HG03159 (cell line): ENCODE measurements around the gene LRATD1.
"Not testable (repeated sequence)": the region's sequence is repeated elsewhere in the genome, so short reads cannot be mapped to it uniquely, and the experiment has no call there.

Source experiments
- ATAC-seq: cut with Tn5 transposase; IDR thresholded peaks from one replicate; pipeline ENCODE4 v1.9.1; 2021; ENCODE audit warnings: mild to moderate bottlenecking, moderate library complexity; ENCODE audit not compliant: unreplicated experiment

LRATD1 gene, protein sequence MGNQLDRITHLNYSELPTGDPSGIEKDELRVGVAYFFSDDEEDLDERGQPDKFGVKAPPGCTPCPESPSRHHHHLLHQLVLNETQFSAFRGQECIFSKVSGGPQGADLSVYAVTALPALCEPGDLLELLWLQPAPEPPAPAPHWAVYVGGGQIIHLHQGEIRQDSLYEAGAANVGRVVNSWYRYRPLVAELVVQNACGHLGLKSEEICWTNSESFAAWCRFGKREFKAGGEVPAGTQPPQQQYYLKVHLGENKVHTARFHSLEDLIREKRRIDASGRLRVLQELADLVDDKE

DNA sequence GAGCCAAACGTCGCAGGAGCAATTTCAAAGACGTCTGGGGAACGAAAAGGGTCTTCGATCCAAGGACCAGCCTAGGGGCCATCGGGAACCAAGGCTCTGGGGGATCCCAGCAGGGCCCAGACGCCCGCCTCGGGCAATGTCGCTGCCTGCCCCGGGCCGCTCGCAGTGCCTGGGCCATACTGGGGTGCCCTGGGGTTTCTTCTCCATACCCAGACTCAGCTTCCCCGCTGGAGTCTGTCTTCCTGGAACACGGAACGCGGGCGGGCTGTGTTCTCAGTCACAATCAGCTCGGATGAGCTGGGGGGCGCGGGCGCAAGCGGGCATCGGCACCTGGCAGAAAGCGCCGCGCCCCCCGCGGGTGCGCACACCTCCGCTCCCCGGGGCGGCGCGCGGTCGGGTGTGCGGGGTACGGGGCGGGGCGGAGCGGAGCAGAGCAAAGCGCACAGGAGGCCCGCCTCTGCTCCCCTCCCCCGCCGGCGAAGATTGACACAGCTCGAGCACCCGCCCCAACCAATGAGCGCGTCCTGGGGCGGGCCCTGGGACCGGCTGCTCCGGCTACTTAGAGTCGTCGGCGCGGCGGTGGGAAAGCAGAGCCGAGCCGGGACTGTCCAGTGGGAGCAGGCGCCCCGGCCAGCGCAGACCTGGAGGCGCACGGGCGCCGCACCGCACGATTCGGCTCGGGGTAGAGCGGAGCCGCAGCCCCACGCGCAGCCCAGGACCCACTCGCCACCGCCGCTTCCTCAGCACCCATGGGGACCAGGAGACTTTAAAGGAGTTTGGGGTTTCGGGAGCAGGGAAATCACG is at the start of gene LRATD1:
Gene LRATD1 (plus strand): TSS at position 585 of the 804 bp plus-strand sequence. CDS start 1,263 bp downstream, outside the sequence.
- no peak for ATAC-seq

DNA sequence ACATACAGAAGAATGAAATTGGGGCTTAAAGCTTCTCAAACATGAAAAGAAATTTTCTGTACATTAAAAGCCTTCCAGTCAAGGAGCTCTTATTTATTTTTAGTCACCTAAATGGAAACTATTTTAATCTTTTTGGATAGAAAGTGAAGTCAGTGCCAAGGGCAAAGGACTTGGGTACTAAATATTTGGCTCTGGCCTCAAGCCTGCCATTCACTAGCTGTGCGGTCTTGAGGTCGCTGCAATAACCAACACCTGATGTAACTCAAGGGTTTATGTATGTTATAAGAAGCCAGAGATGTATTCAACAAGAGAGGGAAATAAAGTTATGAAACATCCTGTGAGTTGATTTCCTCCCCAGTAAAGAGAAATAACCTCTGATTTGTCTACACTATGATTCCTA is 49.5 kb upstream of the LRATD1 start:
- no peak for ATAC-seq

DNA sequence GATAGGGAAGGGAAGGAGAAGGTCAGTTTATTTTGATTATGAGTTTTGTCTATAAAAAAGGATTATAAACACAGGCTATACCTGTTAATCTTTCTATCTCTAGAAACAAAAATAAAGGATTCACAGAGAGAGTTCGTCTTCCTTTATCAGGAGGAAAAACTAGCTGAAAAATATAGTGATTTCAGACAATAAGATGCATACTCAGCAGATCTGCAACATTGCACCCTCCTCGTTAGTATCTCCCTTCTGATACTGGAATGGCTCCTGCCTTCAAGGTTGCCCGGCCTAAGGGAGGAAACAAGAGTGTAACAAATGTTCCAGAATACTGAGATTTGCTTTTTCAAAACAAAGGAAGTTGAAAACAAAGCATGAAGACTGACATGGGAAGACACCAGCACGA is 48.7 kb upstream of the LRATD1 start:
- ATAC-seq, result no peak

DNA sequence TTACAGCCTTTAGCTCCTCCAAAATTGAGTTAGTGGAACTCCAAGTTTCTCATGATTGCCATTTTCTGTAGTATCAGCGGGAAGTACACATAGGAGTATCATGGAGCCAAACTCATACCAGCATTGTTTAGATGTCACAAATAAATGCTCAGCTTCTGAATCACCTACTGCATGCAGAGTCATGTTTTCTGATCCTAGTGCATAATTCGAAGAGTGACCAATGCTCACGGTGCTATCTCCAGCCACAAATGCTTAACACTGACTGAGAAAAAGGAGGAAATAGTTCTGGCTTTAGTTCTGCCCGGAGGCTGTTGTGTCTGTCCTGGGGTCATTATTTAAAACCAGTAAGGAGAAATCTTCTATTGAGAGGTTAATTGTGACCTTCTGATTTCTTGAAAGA is 45.4 kb upstream of the LRATD1 start:
- ATAC-seq, result no peak

DNA sequence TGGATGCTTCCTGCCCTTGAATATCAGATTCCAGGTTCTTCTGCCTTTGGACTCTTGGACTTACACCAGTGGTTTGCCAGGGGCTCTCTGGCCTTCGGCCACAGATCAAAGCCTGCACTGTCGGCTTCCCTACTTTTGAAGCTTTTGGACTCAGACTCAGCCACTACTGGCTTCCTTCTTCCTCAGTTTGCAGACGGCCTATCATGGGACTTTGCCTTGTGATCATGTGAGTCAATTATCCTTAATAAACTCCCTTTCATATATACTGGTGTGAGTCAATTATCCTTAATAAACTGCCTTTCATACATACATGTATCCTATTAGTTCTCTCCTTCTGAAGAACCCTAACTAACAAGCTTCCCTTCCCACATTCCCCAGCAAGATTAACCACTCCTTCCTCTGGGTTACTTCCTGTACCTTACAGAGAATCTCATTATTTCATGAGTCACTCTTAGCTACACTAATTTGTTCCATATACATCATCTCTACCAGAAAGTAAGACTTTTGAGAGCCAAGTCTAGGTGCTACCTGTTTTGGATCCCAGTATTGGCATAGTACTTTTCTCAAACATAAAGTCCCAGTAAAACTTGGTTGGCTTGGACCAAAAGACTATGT is 31.3 kb upstream of the LRATD1 start:
- no peak for ATAC-seq

DNA sequence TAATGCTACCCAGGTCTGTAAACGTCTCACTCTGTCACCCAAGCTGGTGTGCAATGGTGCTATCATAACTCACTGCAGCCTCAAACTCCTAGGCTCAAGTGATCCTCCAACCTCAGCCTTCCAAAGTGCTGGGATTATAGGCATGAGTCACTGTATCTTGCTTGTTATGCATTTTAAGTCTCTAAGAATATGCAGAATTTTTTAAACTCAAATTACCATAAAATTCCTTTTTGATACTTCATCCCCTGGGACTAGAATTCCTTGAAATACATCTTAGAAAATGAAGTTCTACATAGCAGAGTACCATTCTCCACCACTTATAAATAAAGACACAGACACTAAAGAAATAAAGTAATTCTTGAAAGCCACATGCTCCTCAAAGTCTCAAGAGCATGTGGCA is 30.2 kb upstream of the LRATD1 start:
- no peak for ATAC-seq

DNA sequence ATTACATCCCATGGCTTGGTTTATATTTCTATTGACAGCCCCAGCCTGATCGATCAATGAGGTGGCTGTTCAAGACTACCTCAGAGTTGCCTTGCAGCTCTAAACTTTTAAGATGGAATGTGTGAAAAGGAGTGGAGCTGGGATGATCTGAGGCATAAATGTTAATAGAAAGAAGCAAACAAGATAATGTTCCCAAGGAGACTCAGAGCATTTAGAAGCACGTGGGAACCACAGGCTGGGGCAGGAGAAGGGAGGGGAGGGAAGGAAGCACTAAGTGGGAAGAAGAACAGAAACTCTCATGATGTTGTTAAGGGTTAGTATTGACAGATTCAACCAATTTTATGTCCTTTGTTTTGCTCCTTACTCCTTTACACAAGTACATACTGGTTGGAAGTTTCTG is 28.8 kb upstream of the LRATD1 start:
- ATAC-seq, result no peak

DNA sequence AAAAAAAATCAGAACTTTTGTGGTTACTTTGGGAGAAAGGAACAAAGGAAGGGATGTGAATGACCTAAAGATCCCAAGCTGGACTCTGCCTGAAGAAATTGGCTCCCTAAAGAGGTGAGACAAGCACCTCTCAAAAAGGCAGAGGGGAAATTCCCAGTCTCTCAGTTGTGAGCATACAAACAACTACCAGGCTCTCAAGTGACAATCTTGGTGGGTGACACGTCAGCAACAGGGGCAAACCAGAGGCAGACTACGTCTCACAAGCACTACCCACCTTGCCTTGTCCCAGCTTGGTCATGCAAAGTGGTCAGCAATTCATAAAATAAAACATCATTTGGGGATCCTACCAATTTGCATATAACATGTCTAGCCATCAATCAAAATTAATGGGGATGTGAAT is 24.3 kb upstream of the LRATD1 start:
- ATAC-seq, result no peak

DNA sequence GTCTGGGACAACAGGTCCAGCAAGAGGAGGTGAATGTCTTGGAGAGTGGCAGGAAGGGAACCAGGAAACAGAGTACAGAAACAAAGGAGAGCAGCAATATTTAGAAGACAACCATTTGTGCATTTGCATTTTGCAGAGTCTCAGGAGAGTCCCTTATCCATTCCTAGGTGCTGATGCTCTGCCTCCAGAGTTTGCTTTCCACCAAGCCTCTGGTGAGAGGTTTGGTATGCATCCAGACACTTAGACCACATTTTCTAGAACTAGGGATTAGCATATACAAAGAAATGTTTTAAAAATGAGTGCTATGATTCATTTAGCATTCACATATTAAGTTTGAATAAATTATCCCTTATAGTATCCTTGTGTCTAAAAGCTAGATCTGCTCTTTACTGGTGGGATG is 18.5 kb upstream of the LRATD1 start:
- ATAC-seq, result no peak

DNA sequence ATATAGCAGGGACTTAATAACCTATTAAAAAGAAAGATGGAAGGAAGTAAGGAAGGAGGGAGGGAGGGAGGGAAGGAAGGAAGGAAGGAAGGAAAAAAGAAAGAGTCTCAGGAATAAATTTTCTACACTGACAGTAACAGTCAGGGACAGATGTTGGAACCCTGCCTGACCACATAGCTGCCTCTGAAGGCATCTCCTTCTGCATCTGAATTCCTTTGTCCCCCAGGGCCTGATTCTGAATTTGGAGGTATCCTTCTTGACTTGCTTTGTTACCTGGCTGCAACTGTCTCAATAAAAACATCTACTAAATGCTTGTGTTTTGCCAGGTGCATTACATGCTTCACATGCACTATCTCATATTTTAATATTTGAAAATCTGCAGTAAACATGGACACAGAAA is 17.4 kb upstream of the LRATD1 start:
- ATAC-seq, result no peak

DNA sequence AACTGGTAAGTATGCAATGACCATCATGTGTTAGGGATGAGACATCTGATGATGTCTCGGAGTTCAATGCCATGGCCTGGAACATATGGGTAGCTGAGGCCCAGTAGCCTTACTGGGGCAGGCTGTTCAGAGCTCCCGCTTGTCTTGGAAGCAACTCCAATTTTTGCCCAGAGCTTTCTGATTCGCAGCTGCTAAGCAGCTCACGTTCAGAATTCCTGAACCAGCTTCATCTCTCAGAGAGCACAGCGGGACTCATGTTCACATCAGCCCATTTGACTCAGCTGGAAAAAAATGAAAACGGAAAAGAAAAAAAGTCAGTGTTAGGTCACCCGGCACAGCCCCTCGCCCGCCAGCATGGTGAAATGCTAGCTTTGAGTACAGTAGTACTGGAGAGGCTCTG is 16.8 kb upstream of the LRATD1 start:
- ATAC-seq, result no peak

DNA sequence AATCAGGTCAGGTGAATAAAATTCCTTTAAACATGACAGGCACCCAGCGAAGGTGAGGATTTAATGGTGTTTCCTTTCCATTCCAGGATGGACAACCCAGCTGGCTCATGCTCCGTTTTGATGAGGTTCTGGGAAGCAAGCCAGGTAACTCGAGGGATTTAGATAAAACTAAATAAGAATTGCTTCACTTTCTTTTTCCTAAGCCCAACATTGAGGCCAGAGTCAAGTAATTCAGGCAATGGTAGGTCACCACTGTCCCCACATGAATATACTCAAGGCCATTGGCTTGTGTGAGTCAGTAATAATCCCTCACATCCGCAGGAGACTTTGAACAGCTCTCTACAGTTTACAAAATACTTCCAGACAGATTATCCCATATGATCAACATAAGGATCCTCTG is 16.2 kb upstream of the LRATD1 start:
- no peak for ATAC-seq

DNA sequence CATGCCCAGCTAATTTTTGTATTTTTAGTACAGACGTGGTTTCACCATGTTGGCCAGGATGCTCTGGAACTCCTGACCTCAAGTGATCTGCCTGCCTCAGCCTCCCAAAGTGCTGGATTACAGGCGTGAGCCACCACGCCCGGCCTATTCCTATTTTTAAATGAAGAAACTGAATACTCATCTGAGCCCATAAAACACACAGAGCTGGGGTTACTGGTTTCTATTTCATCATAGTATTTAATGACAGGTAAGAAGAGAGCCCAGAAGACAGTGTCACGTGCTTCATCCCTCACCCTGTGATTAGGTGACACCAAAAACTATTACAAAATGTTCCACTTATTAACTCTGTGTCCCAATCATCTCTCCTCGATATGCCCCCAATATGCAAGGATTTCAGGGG is 15.6 kb upstream of the LRATD1 start:
- ATAC-seq, result no peak

DNA sequence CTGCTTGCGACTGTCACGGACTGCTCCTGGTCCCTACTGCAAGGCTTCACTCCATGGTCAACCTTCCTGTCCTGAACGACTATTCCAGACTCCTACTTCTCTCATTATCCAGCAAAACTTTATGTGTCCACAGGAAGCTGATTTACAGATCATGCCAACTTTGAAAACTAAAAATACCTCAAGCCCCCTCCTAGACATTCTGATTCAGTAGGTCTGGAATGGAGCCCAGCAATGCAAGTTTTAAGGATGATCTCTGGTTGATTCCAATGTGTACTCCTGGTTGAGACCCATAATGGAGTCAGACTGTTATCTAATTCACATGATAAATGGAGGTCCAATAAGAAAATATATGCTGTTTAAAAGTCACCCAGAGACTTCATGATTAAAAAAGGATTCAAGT is 13.1 kb upstream of the LRATD1 start:
- no peak for ATAC-seq

DNA sequence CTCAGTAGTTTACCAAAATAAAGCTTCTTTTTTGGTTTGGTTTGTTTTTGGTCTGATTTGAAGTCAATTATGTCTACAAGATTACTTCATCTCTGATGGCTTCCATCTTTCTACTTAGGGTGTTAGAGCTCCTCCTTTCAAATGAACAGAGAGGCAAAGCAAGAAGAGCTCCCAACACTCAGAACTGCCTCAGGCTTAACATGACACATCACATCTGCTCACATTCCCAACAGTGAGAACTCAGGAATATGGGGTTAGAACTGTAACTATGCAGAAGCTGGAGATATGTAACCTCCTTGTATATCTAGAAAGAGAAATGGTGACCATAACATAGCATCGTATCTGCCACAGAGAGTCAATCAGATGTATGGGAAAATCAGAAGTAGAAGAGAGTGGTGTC is 11.4 kb upstream of the LRATD1 start:
- ATAC-seq, result no peak

DNA sequence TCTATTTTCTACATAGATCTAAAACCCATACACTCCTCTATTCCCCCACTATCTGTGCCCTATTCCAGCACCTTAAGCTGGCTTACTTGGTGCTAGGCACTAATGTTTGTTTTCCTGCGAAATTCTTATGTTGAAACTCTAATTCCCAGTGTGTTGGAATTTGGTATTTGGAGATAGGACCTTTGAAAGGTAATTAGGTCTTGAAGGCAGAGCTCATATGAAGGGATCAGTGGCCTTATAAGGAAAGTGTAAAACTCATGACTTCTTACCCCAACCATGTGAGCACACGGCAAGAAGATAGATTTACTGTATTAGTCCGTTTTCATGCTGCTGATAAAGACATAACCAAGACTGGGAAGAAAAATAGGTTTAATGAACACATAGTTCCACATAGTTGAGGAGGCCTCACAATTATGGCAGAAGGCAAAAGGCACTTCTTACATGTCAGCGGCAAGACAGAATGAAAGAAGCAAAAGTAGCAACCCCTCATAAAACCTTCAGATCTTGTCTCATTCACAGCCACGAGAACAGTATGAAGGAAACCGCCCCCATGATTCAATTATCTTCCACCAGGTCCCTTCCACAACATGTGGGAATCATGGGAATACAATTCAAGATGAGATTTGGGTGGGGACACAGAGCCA is 10.5 kb upstream of the LRATD1 start:
- no peak for ATAC-seq

DNA sequence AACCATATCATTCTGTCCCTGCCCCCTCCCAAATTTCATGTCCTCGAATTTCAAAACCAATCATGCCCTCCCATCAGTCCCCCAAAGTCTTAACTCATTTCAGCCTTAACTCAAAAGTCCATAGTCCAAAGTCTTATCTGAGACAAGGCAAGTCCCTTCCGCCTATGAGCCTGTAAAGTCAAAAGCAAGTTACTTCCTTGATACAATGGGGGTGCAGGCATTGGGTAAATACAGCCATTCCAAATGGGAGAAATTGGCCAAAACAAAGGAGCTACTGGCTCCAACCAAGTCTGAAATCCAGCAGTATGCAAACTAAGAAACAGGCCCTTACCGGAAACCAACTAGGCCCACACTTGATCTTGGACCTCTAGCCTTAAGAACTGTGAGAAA is 10.0 kb upstream of the LRATD1 start:
- not testable (repeated sequence) for ATAC-seq

DNA sequence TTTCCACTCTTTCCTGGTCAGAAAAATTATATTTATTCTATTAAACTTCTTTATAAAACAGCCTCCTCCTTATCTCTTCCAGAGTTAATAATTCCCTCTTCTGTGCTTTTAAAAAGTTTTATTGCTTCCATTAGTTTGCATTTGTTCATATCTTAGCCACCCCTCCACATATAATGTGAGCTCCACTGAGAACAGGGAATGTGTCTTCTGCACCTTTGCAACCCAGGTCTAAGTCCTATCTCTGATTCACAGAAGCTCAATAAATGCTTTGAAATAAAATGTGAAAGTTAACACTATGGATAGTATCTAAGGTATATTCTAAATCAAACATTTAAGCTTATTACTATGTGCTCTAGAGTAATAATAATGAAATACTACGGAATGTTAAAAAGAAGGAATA is 9.3 kb upstream of the LRATD1 start:
- no peak for ATAC-seq

DNA sequence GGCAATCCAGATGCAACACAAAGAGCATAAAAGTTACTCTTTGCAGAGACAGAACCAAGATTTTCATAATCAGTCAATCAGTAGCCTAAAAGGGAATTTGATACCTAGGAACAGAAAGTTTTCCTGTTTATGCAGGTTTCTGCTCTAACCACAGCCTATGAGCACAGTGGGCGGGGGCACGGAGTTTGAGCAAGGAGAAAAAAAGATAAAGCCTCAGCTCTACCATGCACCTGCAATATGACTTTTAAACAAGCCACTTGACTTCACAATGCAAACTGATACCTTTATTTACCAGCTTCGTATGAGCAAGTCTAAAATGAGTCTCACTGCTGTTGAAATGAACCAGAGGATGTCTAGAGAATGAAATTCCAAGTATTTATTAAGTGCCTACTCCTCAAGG is 5.6 kb upstream of the LRATD1 start:
- no peak for ATAC-seq

DNA sequence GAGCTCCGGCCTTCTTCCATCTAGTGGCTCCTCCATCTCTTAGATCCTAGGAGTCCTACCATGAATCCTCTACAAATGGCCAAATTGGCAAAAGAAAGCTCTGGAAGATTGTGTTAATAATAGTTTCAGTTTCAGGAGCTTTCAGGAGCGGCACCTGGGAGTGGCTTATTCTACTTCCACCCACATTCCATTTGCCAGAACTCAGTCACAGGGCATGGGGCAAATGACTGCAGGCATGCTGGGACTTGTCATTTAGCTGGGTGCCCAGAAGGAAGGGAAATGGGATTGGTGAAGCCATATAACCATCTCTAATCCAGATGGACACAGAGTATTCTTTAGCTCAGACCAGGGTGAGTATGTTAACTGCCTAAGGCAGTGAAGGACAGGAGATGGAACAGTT is 3.6 kb upstream of the LRATD1 start:
- ATAC-seq, result no peak

DNA sequence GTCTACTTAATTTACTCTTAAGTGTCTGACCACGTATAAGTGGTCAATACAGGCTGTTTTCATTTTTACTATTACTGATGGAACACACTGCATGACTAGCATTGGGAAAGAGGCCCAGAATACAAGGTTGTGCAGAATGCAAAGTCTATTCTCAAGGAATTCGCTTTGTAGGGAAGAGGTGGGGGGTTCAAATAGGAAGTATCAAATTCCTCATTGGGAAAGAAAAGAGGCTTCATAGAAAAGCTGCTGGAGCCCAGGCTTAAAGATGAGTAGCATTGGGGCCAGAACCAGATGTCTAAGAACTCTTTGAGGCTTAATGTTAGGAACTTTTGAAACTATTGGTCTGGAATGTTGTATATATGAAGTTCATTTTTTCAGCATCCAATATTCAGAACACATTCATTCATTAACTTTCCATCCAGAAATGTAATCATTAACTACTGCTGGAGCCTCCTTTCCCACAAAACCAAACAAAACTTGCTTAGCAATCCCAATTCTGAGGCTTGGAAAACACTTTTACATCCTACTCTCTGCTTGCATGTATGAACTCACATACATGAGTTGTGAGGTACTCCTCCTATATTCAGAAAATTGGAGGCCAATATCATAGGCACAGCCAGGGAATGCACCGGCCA is 994 bp upstream of the LRATD1 start:
- no peak for ATAC-seq
